HTR-8/SVneo (cell line): ENCODE measurements around the gene IL12RB2.
"Not testable (repeated sequence)": the region's sequence is repeated elsewhere in the genome, so short reads cannot be mapped to it uniquely, and the experiment has no call there.

Experiments used
- DNase-seq: peaks from one replicate; pipeline ENCODE4 v3.0.0; 2011; ENCODE audit warnings: low spot score, mixed read lengths; ENCODE audit not compliant: insufficient read length
- FAIRE-seq: peaks from 2 replicates; lab custom pipeline; 2011; peaks lifted over from hg19 to GRCh38; lab: Jason Lieb, UNC

Gene IL12RB2

GRCh38 chr1:67390041-67390887, 82.6 kb downstream of the IL12RB2 start:
- no peak for FAIRE-seq
- DNase-seq, result no peak

GRCh38 chr1:67393240-67393639, 85.6 kb downstream of the IL12RB2 start:
- DNase-seq (no peak), FAIRE-seq (no peak)

GRCh38 chr1:67393737-67394136, 86.1 kb downstream of the IL12RB2 start:
- DNase-seq, result no peak
- no peak for FAIRE-seq

- DNase-seq, result no peak
- no peak for FAIRE-seq
Measured at GRCh38 chr1:67394548-67394947, 86.9 kb downstream of the IL12RB2 start.

- no peak for FAIRE-seq
- no peak for DNase-seq
Measured at GRCh38 chr1:67399199-67399993, 91.7 kb downstream of the IL12RB2 start.

GRCh38 chr1:67400029-67400786, 92.5 kb downstream of the IL12RB2 start:
- not testable (repeated sequence) for DNase-seq, FAIRE-seq

GRCh38 chr1:67401443-67401842, 93.8 kb downstream of the IL12RB2 start:
- DNase-seq, result no peak
- FAIRE-seq, result no peak

DNA sequence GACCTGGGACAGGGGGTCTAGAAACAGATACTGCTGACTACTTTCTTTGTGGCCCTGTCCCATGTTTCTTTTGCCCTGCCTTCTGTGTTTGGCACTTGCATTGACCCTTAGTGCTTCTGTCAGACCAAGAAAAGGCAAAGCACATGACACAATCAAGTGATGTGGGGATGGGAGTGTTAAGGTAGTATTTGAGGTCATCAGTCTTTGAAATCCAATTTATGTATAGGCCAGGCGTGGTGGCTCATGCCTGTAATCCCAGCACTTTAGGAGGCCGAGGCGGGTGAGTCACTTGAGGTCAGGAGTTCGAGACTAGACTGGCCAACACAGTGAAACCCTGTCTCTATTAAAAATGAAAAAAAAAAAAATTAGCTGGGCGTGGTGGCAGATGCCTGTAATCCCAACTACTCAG, 96.5 kb downstream of the IL12RB2 start:
- DNase-seq (no peak), FAIRE-seq (no peak)

- DNase-seq (no peak), FAIRE-seq (no peak)
Measured at GRCh38 chr1:67405473-67406245, 98.0 kb downstream of the IL12RB2 start.

DNA sequence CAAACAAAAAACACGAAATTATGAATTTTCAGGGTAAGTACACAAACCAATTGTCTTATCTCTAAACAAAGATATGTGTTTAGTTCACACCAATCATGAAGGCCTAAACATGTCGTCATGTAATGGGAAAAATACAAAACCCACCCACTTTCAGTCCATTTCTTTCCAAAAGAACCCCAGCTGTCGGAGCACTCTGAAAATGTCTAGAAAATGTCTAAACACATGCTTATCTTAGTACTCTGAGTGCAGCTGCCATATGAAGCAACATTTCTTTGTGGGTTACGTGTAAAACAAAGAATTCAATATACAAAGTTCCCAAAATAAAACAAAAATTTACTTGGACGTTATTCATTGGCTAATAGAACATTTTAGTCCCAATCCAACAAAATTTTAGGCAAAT, 99.8 kb downstream of the IL12RB2 start:
- FAIRE-seq, result no peak

GRCh38 chr1:67408148-67408547, 100.5 kb downstream of the IL12RB2 start:
- FAIRE-seq, result no peak
- no peak for DNase-seq

More for the DNA sequence above, 99.8 kb downstream of the IL12RB2 start:
- no peak for DNase-seq

DNA sequence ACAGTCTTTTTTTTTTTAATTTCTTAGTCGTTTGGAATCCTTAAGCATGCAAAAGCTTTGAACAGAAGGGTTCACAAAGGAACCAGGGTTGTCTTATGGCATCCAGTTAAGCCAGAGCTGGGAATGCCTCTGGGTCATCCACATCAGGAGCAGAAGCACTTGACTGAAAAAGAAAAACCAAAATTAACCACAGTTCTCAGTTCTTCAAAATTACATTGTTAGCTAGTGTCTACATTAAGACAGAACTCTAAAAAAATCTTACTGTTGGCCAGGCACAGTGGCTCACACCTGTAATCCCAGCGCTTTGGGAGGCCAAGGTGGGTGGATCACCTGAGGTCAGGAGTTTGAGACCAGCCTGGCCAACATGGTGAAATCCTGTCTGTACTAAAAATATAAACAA, 105.4 kb downstream of the IL12RB2 start:
- DNase-seq, FAIRE-seq: not testable (repeated sequence)

GRCh38 chr1:67414574-67414973, 106.9 kb downstream of the IL12RB2 start:
- no peak for DNase-seq
- FAIRE-seq, result no peak

DNA sequence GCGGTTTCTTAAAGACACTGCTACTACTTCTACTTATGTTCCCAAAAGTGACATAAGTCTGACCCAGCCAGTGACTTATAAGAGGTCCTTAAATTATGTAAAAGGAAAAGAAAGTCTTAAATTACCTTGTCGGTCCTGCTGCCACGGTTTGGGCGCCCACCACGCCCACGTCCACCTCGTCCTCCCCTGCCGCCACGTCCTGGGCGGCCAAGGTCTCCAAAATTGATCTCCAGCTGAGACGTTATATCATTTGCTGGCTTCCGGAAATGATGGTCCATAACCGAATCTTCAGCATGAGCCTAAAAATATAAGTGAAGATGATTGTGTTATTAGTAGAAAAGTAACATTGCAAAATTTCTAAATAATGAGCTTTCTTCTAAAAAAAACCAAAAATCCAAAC, 107.4 kb downstream of the IL12RB2 start:
- FAIRE-seq (no peak), DNase-seq (no peak)

- DNase-seq, FAIRE-seq: not testable (repeated sequence)
Measured at GRCh38 chr1:67417733-67418132, 110.1 kb downstream of the IL12RB2 start.

- no peak for FAIRE-seq
- DNase-seq, result no peak
Measured at GRCh38 chr1:67418839-67419586, 111.3 kb downstream of the IL12RB2 start.

GRCh38 chr1:67420835-67421492, 113.3 kb downstream of the IL12RB2 start:
- DNase-seq (no peak), FAIRE-seq (no peak)

DNA sequence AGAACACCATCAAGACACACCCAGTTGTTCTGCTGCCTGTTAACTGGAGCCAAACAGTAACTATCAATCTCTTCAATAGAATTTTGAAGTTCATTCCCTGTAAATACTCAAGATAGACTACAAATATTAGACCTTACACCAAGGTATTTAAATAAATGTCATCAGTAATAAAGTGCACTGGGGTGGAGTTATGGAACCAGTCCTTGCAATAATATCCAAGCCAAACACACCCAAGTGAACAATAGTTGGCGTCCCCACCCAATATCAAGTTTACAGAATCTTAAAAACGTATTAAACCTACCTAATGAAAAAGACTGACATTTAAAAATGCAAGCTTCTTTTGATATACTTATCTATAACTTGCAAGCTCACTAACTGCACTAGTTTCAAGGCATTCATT, 119.8 kb downstream of the IL12RB2 start:
- no peak for FAIRE-seq

GRCh38 chr1:67427947-67428346, 120.3 kb downstream of the IL12RB2 start:
- no peak for DNase-seq
- FAIRE-seq, result no peak

More for the DNA sequence above, 119.8 kb downstream of the IL12RB2 start:
- no peak for DNase-seq
